Body of pancreas (tissue), 4 donors: ENCODE results near the gene PPM1K.

Experiments
- POLR2A ChIP-seq, 3 donors: fragments of 450-650 bp; IDR thresholded peaks; one replicate each; pipeline ENCODE4 v1.6.1; 2016; ENCODE audit warnings: antibody characterized with exemption in 3 of 3, mild to moderate bottlenecking in 2 of 3
- TF ChIP-seq, protein P1 (sequence below), 7 experiments: fragments of 450-650 bp in 4 of 7; fragments of 200-600 bp in 3 of 7; sonication (generic) in 3 of 7; IDR thresholded peaks; one replicate each; pipeline ENCODE4 v1.5.1; 2016 to 2019; ENCODE audit warnings: antibody characterized with exemption in 7 of 7

DNA sequence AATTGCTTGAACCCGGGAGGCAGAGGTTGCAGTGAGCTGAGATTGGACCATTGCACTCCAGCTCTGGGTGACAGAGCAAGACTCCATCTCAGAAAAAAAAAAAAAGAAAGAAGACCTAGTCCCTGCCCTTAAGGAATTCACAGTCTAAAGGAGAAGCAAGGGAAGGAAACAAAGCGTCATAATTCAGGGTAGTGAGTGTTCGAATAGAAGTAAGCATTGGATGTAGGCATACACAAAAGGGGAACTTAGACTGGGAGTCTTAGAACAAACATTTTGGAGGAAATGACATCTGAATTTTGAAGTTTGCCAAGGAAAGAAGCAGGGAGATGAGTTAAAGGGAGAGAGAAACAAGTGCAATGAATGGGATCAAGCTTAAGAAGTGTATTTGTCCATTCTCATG is 32.4 kb downstream of the PPM1K start:
- TF ChIP-seq, protein P1, sequence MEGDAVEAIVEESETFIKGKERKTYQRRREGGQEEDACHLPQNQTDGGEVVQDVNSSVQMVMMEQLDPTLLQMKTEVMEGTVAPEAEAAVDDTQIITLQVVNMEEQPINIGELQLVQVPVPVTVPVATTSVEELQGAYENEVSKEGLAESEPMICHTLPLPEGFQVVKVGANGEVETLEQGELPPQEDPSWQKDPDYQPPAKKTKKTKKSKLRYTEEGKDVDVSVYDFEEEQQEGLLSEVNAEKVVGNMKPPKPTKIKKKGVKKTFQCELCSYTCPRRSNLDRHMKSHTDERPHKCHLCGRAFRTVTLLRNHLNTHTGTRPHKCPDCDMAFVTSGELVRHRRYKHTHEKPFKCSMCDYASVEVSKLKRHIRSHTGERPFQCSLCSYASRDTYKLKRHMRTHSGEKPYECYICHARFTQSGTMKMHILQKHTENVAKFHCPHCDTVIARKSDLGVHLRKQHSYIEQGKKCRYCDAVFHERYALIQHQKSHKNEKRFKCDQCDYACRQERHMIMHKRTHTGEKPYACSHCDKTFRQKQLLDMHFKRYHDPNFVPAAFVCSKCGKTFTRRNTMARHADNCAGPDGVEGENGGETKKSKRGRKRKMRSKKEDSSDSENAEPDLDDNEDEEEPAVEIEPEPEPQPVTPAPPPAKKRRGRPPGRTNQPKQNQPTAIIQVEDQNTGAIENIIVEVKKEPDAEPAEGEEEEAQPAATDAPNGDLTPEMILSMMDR (IDR thresholded peaks at IDR 0.05), result no peak
- no peak for TF ChIP-seq POLR2A (IDR thresholded peaks at IDR 0.05)
